Activated naive CD8-positive, alpha-beta T cell treated with anti-CD3 and anti-CD28 coated beads, Interleukin-2, amount 10 ng/mL, durations not matched to agents 7 days and 5 days (primary cell): ENCODE data around the gene LMNA. TPM values are rescaled to one million over a fixed set of nuclear protein-coding genes. Genes with fewer than 3 reads are reported as not detected.

Source experiments
- ATAC-seq: fragments of 150-1000 bp; cut with Tn5 transposase; one replicate; pipeline ENCODE4 v1.10.0; 2021; ENCODE audit warnings: low read depth, moderate library complexity
- POLR2A ChIA-PET: fragments of 350-600 bp; sonication (Branson Sonifier 250); formaldehyde crosslinking; loops from one replicate; lab custom pipeline; 2021; ENCODE audit warnings: antibody characterized with exemption; lab: Charles Lee
- DNase-seq: peaks from one replicate; pipeline ENCODE4 v3.0.0; 2021
- H3K27ac Mint-ChIP-seq: one replicate; pipeline ENCODE4 v1.8.0; 2022; ENCODE audit warnings: mild to moderate bottlenecking, mixed read lengths
- H3K27me3 Mint-ChIP-seq: one replicate; pipeline ENCODE4 v1.8.0; 2022; ENCODE audit warnings: mild to moderate bottlenecking, moderate library complexity, mixed read lengths
- H3K36me3 Mint-ChIP-seq: one replicate; pipeline ENCODE4 v1.8.0; 2021; ENCODE audit warnings: mild to moderate bottlenecking, mixed read lengths
- H3K4me1 Mint-ChIP-seq: one replicate; pipeline ENCODE4 v1.8.0; 2021; ENCODE audit warnings: mixed read lengths
- H3K4me3 Mint-ChIP-seq: one replicate; pipeline ENCODE4 v1.8.0; 2022; ENCODE audit warnings: mild to moderate bottlenecking, moderate library complexity, mixed read lengths
- H3K9me3 Mint-ChIP-seq: one replicate; pipeline ENCODE4 v1.8.0; 2021; ENCODE audit warnings: mixed read lengths
- total RNA-seq, 2 experiments: library from RNA; stranded (reverse); gene quantifications; one replicate each; pipeline ENCODE4 v1.2.3, GENCODE V29; 2021

The LMNA gene
- total RNA-seq, 2 experiments from 2014 or later: 11.7 to 13.0 TPM

DNA sequence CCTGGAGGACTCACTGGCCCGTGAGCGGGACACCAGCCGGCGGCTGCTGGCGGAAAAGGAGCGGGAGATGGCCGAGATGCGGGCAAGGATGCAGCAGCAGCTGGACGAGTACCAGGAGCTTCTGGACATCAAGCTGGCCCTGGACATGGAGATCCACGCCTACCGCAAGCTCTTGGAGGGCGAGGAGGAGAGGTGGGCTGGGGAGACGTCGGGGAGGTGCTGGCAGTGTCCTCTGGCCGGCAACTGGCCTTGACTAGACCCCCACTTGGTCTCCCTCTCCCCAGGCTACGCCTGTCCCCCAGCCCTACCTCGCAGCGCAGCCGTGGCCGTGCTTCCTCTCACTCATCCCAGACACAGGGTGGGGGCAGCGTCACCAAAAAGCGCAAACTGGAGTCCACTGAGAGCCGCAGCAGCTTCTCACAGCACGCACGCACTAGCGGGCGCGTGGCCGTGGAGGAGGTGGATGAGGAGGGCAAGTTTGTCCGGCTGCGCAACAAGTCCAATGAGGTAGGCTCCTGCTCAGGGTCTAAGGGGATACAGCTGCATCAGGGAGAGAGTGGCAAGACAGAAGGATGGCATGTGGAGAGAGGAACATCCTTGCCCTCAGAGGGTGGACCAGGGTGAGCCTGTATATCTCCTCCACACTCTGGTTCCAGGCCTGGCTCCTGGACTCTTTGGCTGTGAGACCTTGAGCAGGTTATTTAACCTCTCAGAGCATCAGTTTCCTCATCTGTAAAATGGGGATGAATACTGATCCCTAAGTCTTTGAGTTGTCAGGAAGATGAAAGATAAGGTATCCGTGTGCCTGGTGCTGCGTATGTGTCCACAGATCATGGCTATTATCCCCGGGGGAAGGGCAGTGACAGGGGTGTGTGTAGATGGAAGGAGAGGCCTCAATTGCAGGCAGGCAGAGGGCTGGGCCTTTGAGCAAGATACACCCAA, 21.7 kb downstream of the LMNA start:
- no peak overlapping the region for H3K27ac Mint-ChIP-seq
- H3K9me3 Mint-ChIP-seq: no peaks in the 10 kb centered on the region
- POLR2A ChIA-PET: interaction anchor here (0.6 to 1.0 kb wide), 2 partner anchors 9 to 89 kb away, joined by 3 to 4 read pairs; no protein-coding TSS in a partner anchor
- H3K4me1 Mint-ChIP-seq: peaks cover 3% of the 10 kb centered on the region
- H3K36me3 Mint-ChIP-seq: no peaks in the 10 kb centered on the region
- no peak overlapping the region for H3K4me3 Mint-ChIP-seq
- ATAC-seq (no peak), DNase-seq (no peak)
- H3K27me3 Mint-ChIP-seq: peaks cover 8% of the 10 kb centered on the region

DNA sequence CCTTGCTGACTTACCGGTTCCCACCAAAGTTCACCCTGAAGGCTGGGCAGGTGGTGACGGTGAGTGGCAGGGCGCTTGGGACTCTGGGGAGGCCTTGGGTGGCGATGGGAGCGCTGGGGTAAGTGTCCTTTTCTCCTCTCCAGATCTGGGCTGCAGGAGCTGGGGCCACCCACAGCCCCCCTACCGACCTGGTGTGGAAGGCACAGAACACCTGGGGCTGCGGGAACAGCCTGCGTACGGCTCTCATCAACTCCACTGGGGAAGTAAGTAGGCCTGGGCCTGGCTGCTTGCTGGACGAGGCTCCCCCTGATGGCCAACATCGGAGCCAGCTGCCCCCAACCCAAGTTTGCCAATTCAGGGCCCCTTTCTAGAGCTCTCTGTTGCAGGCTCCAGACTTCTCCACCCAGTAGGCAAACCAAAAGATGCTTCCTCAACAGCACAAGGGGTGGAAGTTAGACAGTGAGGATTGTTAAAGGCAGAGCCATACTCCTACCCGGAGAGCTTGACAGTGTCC, 22.5 kb downstream of the LMNA start:
- DNase-seq (no peak), ATAC-seq (no peak)
- Mint-ChIP-seq H3K4me1 (peaks cover 3% of the 10 kb centered on the region), H3K9me3 (no peaks in the 10 kb centered on the region), H3K27me3 (peaks cover 8% of the 10 kb centered on the region), H3K4me3 (no peak overlapping the region), H3K36me3 (no peaks in the 10 kb centered on the region), H3K27ac (no peak overlapping the region)
- POLR2A ChIA-PET: interaction anchor here (0.5 kb wide), 1 partner anchor 203 kb away, joined by 3 read pairs; no protein-coding TSS in a partner anchor

DNA sequence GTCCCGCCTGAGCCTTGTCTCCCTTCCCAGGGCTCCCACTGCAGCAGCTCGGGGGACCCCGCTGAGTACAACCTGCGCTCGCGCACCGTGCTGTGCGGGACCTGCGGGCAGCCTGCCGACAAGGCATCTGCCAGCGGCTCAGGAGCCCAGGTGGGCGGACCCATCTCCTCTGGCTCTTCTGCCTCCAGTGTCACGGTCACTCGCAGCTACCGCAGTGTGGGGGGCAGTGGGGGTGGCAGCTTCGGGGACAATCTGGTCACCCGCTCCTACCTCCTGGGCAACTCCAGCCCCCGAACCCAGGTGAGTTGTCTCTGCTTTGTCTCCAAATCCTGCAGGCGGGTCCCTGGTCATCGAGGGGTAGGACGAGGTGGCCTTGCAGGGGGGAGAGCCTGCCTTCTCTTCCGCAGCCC, 24.0 kb downstream of the LMNA start:
- Mint-ChIP-seq H3K9me3 (no peaks in the 10 kb centered on the region), H3K4me1 (peaks cover 3% of the 10 kb centered on the region), H3K36me3 (no peaks in the 10 kb centered on the region), H3K4me3 (no peak overlapping the region), H3K27me3 (peaks cover 5% of the 10 kb centered on the region), H3K27ac (no peak overlapping the region)
- DNase-seq (no peak), ATAC-seq (no peak)
- POLR2A ChIA-PET: no interaction called here

DNA sequence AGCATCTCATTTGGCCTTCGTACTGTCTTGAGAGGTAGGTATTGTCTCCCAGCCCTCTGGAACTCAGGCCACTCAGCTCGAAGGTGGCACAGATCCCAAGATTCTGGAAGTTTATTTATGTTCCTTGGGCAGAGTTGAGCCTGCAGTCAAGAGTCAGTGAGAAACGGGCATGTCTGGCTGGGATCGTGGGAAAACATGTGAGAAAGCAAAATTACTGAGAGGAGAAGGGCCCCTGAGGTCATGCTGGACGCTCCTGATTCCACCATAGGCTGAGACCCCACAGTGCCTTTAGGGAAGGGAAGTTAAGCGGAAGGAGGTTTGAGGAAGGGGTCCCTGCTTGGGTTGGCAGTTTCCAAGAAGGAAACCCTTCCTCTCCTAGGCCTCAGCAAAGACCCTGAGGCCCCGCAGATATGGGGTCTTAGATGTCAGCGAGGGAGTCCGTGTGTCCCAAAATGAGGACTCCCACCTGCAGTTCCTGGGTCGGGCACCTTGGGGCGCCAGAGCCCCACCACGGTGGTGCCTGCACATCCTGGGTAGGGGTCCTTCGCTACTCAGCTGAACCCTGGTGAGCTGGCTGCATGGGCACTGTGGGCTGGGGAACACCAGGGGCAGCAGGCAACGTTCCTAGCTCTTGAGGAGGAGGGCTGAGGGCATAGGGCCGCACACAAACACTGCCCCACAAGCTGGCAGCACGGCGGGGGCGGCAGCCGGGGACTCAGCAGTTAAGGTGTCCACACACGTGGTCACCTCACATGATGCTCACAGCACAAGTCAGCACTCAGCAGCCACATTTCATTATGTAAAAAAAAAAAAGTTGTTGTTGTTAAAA, 26.6 kb downstream of the LMNA start:
- no peak for ATAC-seq
- peaks cover 5% of the 10 kb centered on the region for H3K4me1 Mint-ChIP-seq

DNA sequence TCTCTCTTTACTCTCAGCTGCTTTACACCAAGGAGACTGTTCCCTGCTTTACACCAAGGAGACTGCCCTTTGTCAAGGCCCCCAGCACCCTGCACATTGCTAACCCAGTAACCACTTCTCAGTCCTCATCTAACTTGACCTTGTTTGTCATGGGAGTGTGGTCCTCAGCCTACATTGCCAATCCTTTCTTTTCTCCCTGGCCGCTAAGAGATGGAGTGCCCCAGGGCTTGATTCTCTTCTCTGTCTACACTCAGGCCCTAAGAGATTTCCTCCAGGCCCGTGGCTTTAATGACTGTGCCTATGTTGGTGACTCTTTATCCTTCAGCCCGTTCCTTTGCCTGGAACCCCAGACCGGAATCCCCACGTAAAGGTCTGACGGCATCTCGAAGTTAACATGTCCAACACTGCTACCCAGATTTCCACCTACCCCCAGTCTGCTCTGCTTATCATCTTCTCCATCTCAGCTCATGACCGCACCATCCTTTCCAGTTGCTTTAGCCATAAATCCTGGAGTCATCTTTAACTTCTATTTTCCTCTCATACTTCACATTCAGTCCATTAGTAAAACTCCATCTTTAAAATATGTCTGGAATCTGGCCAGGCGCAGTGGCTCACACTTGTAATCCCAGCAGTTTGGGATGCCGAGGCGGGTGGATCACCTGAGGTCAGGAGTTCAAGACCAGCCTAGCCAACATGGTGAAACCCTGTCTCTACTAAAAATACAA, 29.4 kb downstream of the LMNA start:
- H3K4me1 Mint-ChIP-seq: peaks cover 26% of the 10 kb centered on the region
- DNase-seq: no peak
- POLR2A ChIA-PET: interaction anchor here (4.8 kb wide), 1 partner anchor 69 kb away, joined by 30 read pairs; the partner anchor contains the start of gene PMF1
- no peaks in the 10 kb centered on the region for H3K36me3 Mint-ChIP-seq
- H3K27me3 Mint-ChIP-seq: peaks cover 2% of the 10 kb centered on the region
- no peak overlapping the region for H3K27ac Mint-ChIP-seq
- no peak for ATAC-seq
- H3K4me3 Mint-ChIP-seq: no peak overlapping the region
- H3K9me3 Mint-ChIP-seq: no peaks in the 10 kb centered on the region

More for the DNA sequence above, 26.6 kb downstream of the LMNA start:
- no peak overlapping the region for H3K4me3 Mint-ChIP-seq
- POLR2A ChIA-PET: no interaction called here
- no peak overlapping the region for H3K27ac Mint-ChIP-seq
- no peaks in the 10 kb centered on the region for H3K9me3 Mint-ChIP-seq
- H3K36me3 Mint-ChIP-seq: no peaks in the 10 kb centered on the region
- H3K27me3 Mint-ChIP-seq: peaks cover 2% of the 10 kb centered on the region
- DNase-seq: peak; percentile 65

DNA sequence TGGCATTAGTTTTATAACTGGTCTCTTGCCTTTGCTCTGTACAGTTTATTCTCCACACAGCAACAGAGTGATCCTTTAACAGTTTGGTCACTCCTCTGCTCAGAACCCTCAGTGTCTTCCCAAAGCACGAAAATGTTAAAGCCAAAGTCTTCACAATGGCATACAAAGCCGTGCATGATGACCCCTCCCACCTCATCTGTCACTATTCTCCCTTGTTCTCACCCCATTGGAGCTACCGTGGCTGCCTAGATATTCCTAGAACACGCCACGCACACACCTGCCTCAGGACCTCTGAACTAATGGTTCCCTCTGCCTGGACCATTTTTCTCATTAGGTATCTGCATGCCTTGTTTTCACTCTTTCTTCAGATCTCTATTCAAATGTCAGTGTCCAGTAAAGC, 30.2 kb downstream of the LMNA start:
- Mint-ChIP-seq H3K4me3 (no peak overlapping the region), H3K36me3 (no peaks in the 10 kb centered on the region), H3K9me3 (no peaks in the 10 kb centered on the region), H3K27me3 (peaks cover 2% of the 10 kb centered on the region), H3K4me1 (peaks cover 30% of the 10 kb centered on the region), H3K27ac (no peak overlapping the region)
- ATAC-seq (no peak), DNase-seq (no peak)
- POLR2A ChIA-PET: interaction anchor here (4.8 kb wide), 1 partner anchor 68 kb away, joined by 30 read pairs; the partner anchor contains the start of gene PMF1

DNA sequence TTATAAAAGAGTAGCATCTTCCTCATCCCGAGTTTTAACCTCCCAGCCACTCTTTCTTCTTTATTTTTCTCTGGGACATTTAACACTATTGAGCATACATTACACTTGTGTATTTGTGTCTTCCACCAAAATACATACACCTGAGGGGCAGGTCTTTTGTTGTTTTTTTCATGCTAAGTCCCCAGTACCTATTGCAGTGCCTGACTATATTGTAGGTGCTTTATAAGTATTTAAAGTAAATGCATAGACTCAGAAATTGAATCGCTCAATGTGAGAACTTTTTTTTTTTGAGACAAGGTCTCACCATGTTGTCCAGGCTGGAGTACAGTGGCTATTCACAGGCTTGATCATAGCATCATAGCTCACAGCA, 31.1 kb downstream of the LMNA start:
- ATAC-seq (no peak), DNase-seq (no peak)
- peaks cover 2% of the 10 kb centered on the region for H3K27me3 Mint-ChIP-seq
- H3K4me3 Mint-ChIP-seq: no peak overlapping the region
- H3K9me3 Mint-ChIP-seq: no peaks in the 10 kb centered on the region
- peaks cover 34% of the 10 kb centered on the region for H3K4me1 Mint-ChIP-seq
- POLR2A ChIA-PET: interaction anchor here (0.6 to 6.0 kb wide), 3 partner anchors 67 to 87 kb away, joined by 3 to 79 read pairs (median 30); partner anchors contain the start of gene PMF1
- H3K27ac Mint-ChIP-seq: no peak overlapping the region
- H3K36me3 Mint-ChIP-seq: no peaks in the 10 kb centered on the region

DNA sequence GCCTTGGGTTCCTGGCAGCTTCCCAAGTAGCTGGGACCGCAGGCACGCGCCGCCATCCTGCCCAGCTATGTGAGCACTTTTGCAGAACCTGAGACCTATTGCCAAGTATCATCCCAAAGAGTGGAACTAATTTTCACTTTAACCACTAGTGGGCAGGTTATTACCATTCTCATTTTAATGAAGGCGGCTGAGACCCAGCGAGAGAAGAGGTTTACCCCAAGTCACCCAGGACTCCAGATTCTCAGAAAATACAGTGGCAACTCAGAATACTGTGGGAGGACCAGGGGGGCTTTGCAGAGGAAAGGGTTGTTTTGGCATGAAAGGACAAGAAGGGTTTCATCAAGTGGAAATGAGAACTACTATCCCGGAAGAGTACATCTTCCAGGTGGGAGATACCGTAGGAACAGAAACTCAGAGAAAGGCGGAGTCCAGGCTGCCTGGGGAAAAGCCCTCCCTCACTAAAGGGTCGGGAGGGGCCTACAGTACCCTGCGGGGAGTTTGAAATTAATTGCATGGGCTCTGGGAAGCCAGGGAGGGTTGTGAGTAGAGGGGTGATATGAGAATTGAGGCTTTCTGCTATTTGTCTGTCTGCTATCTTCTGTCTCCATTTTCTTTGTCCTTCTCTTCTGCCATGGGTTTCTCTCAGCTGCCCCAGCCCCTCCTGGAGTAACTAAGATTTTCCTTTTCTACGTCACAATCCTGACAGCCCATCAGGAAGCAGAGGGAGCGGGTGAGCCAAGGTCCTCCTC, 31.7 kb downstream of the LMNA start:
- POLR2A ChIA-PET: interaction anchor here (0.6 to 6.0 kb wide), 6 partner anchors 47 to 136 kb away, joined by 3 to 79 read pairs (median 10); partner anchors contain the start of genes PMF1, SLC25A44 and SMG5
- DNase-seq (peak; percentile 49), ATAC-seq (peak; percentile 82)
- Mint-ChIP-seq H3K27me3 (peaks cover 2% of the 10 kb centered on the region), H3K4me3 (peak overlapping the region; percentile 83), H3K9me3 (no peaks in the 10 kb centered on the region), H3K27ac (peak overlapping the region; percentile 89), H3K36me3 (no peaks in the 10 kb centered on the region), H3K4me1 (peaks cover 33% of the 10 kb centered on the region)

DNA sequence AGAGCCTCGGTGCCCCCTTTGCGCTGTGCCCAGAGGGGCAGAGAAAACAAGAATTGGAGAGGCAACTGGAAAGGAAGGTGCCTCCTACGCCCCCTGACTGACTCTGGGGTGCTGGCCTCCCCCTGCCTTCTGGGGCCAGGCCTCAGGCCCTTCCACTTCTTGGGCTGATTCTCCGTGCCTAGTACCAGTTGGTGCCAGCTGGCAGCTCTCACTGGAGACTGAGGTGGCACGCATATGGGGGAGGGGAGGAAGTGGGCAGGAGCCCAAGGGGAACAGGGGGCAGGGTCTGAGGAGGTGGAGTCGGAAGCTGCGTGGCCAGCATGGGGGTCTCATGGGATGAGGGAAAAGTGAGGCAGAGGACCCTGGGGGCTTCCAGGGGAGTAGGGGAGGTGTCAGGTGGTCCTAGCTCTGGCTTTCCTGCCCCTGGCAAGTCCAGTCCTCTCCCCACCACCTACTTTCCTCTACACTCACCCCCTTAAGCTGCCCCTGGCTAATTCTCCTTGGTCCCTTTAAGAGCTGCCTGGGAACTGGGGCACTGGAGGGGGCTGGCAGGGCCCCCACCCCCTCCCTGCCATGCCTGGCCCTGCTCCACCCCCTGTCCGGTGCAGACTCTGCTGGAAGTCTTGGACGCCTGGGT, 32.4 kb downstream of the LMNA start:
- H3K27me3 Mint-ChIP-seq: peaks cover 2% of the 10 kb centered on the region
- H3K36me3 Mint-ChIP-seq: no peaks in the 10 kb centered on the region
- peaks cover 33% of the 10 kb centered on the region for H3K4me1 Mint-ChIP-seq
- DNase-seq (peak; percentile 49), ATAC-seq (no peak)
- H3K27ac Mint-ChIP-seq: peak overlapping the region; percentile 89
- peak overlapping the region; percentile 83 for H3K4me3 Mint-ChIP-seq
- H3K9me3 Mint-ChIP-seq: no peaks in the 10 kb centered on the region
- POLR2A ChIA-PET: interaction anchor here (0.5 to 6.0 kb wide), 8 partner anchors 8 to 135 kb away, joined by 3 to 79 read pairs (median 9); partner anchors contain the start of genes PMF1, SLC25A44 and SMG5

DNA sequence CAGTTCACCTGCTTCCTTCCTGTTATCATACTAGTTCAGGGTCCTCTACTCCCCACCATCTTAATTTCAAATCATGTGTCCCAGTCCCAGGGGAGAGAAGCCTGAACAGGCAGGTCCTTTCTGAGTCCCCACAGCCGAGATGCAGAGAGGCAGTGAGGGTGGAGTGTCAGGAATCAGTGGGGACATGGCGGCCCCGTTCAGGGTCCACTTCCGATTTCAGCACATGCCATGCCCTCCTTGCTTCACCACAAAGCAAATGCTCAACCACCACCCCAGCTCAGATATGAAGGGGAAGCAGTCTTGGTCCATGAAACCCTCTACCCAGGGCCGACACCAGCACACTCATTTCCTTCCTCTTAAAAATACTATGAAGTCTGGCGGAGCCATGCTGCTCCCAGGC, 33.7 kb downstream of the LMNA start:
- no peaks in the 10 kb centered on the region for H3K9me3 Mint-ChIP-seq
- POLR2A ChIA-PET: interaction anchor here (0.7 to 6.0 kb wide), 10 partner anchors 12 to 134 kb away, joined by 3 to 79 read pairs (median 6); partner anchors contain the start of genes PMF1, SLC25A44 and SMG5
- H3K4me3 Mint-ChIP-seq: peak overlapping the region; percentile 53
- DNase-seq (no peak), ATAC-seq (peak; percentile 16)
- H3K36me3 Mint-ChIP-seq: no peaks in the 10 kb centered on the region
- peaks cover 2% of the 10 kb centered on the region for H3K27me3 Mint-ChIP-seq
- peaks cover 44% of the 10 kb centered on the region for H3K4me1 Mint-ChIP-seq
- peak overlapping the region; percentile 89 for H3K27ac Mint-ChIP-seq
